ENCODE results near the gene CD1D.

DNA sequence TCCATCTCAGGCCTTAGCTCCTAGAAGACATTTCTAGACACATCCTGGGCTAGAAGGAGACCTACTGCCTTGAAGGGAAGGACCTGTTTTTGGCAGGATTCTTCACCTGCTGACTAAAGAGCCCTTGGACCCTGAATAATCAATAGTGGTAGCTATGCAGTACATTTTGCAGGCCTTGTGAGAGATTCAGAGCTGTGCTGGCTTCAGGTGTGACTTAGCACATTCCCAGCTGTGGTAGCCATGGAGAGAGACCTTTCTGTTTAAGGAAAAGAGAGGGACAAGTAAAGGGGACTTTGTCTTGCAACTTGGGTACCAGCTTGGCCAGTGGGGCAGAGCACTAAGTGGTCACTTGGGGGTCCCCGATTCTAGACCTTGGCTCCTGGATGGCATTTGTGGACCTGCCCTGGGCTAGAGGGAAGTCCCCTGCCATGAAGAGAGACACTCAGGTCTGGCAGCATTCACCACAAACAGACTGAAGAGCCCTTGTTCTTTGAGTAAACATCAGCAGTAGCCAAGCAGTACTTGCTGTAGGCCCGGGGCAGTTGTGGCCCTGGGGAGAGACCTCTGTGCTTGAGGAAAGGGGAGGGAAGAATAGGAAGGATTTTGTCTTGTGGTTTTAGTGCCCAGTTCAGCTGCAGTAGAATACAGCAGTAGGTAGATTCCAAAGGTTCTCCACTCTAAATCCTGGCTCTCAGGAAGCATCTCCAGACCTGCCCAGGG is 47.4 kb downstream of the CD1D start:
- TF ChIP-seq, protein P1, sequence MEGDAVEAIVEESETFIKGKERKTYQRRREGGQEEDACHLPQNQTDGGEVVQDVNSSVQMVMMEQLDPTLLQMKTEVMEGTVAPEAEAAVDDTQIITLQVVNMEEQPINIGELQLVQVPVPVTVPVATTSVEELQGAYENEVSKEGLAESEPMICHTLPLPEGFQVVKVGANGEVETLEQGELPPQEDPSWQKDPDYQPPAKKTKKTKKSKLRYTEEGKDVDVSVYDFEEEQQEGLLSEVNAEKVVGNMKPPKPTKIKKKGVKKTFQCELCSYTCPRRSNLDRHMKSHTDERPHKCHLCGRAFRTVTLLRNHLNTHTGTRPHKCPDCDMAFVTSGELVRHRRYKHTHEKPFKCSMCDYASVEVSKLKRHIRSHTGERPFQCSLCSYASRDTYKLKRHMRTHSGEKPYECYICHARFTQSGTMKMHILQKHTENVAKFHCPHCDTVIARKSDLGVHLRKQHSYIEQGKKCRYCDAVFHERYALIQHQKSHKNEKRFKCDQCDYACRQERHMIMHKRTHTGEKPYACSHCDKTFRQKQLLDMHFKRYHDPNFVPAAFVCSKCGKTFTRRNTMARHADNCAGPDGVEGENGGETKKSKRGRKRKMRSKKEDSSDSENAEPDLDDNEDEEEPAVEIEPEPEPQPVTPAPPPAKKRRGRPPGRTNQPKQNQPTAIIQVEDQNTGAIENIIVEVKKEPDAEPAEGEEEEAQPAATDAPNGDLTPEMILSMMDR (conservative IDR thresholded peaks at IDR 0.05; ENCODE audit: low read depth, low read length): no peak
- no peak for TF ChIP-seq EZH2 (IDR thresholded peaks at IDR 0.05; ENCODE audit: borderline replicate concordance, low read depth, low read length, poor library complexity, severe bottlenecking)
